Spleen (tissue), 11 donors: ENCODE measurements around the gene ZNF595. TPM values are rescaled to one million over a fixed set of nuclear protein-coding genes. Genes with fewer than 3 reads are reported as not detected.

Experiments used
- DNase-seq: peaks from one replicate; pipeline ENCODE4 v3.0.0-alpha.2; 2020
- H3K27ac ChIP-seq, 8 donors: fragments of 200-600 bp; sonication (generic) in 7 of 8; 1 replicate in 4 of 8; 2 replicates in 4 of 8; pipeline versions ENCODE4 v1.5.0 to v1.8.0; 2016 to 2021; ENCODE audit warnings: inconsistent platforms in 4 of 8, mild to moderate bottlenecking in 4 of 8, moderate library complexity in 1 of 8
- H3K27me3 ChIP-seq, 7 donors: fragments of 200-600 bp; sonication (generic) in 6 of 7; replicated peaks in 1 of 7; 1 replicate in 4 of 7; 2 replicates in 3 of 7; pipeline versions ENCODE4 v1.5.0 to v1.8.0; 2016 to 2021; ENCODE audit warnings: inconsistent platforms in 3 of 7, mild to moderate bottlenecking in 1 of 7
- H3K36me3 ChIP-seq, 6 donors: fragments of 200-600 bp; sonication (generic) in 5 of 6; 1 replicate in 4 of 6; 2 replicates in 2 of 6; pipeline versions ENCODE4 v1.5.0 to v1.8.0; 2016 to 2021; ENCODE audit warnings: inconsistent platforms in 2 of 6
- H3K4me1 ChIP-seq, 6 donors: fragments of 200-600 bp; sonication (generic) in 5 of 6; 1 replicate in 3 of 6; 2 replicates in 3 of 6; pipeline versions ENCODE4 v1.5.0 to v1.8.0; 2016 to 2021; ENCODE audit warnings: inconsistent platforms in 3 of 6
- H3K4me3 ChIP-seq, 8 donors: fragments of 200-600 bp; sonication (generic) in 7 of 8; 1 replicate in 4 of 8; 2 replicates in 4 of 8; pipeline versions ENCODE4 v1.5.0 to v1.8.0; 2016 to 2021; ENCODE audit warnings: inconsistent platforms in 4 of 8, mild to moderate bottlenecking in 4 of 8, moderate library complexity in 2 of 8
- H3K9me3 ChIP-seq, 8 donors: fragments of 200-600 bp; sonication (generic) in 7 of 8; 1 replicate in 4 of 8; 2 replicates in 4 of 8; pipeline versions ENCODE4 v1.5.0 to v1.8.0; 2016 to 2021; ENCODE audit warnings: inconsistent platforms in 4 of 8
- POLR2A ChIP-seq, 3 donors: fragments of 450-650 bp; IDR thresholded peaks; one replicate each; pipeline ENCODE4 v1.5.1; 2017; ENCODE audit warnings: antibody characterized with exemption in 3 of 3, mild to moderate bottlenecking in 1 of 3
- POLR2AphosphoS5 ChIP-seq, 3 donors: sonication (generic); formaldehyde crosslinking; IDR thresholded peaks; one replicate each; pipeline ENCODE4 v1.5.1; 2017; ENCODE audit warnings: antibody characterized with exemption in 3 of 3
- WGBS, 5 donors: extraction: QIAGEN DNeasy Blood & Tissue Kit in 3 of 5; methylation state at CpG; one replicate each; pipeline versions ENCODE4 v1.1.5 to v1.1.7; 2013 to 2018; 5-methylcytosine and 5-hydroxymethylcytosine counted together
- intact Hi-C: fragments of 100-400 bp; cut with DNase I; formaldehyde crosslinking; loops from one replicate; pipeline ENCODE4 v1.15.0; 2023; ENCODE audit warnings: low total_unique reads
- polyA plus RNA-seq, 3 donors: library from polyadenylated mRNA; stranded (reverse); fragments of 200-250 nt; gene quantifications; one replicate each; pipeline ENCODE4 v1.2.1, GENCODE V29; 2013
- total RNA-seq, 7 donors: library from RNA; depleted of rRNA in 3 of 7; stranded (reverse); fragments of >200 nt in 3 of 7; fragmentation: NEBNext Ultra II Directional in 4 of 7; extraction: Animal tissue kit (Norgen Biotek cat#: 25700) in 4 of 7; gene quantifications; one replicate each; pipeline versions ENCODE4 v1.1.0 to v1.2.1, GENCODE V29; 2016 to 2021
- TF ChIP-seq, protein P1 (sequence below), 11 experiments: fragments of 200-600 bp in 7 of 11; fragments of 450-650 bp in 4 of 11; sonication (generic) in 4 of 11; IDR thresholded peaks in 8 of 11; conservative IDR thresholded peaks in 3 of 11; 1 replicate in 7 of 11; 2 replicates in 4 of 11; pipeline versions ENCODE4 v1.4.0 to v1.8.0; 2016 to 2021; ENCODE audit warnings: antibody characterized with exemption in 11 of 11, inconsistent platforms in 4 of 11, mild to moderate bottlenecking in 1 of 11
- donor health status: healthy with polysubstance abuse.
- donor health status: DM: no; HTN: no; CAD: no; lungs with moderate emphysema.
- donor health status: DM: no; HTN: no; CAD: no.
- donor health status: Bipolar disorder and iron deficiency.
- donor health status: healthy.
- donor health status: DM: no; HTN: no; CAD: no.
- donor health status: DM: yes; HTN: yes; CAD: no.

The ZNF595 gene
- total and polyA plus RNA-seq, 10 donors = 2.9 to 55.9 (median 22.5) TPM

DNA sequence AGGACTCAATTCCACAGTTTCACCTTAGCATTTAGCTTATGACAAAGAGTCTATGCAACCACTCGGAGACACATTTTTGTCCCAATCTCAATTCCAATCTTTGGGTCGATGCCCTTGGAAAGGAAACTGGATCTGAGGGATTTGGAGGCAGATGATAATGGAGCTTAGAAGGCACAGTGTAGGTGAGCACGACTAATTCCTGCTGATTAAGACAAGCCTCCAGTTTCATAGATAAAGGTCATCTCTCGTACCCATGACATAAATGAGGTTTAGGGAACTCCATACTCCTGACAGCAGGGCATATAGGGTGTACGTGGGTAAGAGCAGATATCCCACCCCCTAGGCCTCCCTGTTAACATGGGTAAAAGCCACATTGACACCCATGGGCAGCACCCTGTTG lies 46.7 kb downstream of the ZNF595 start:
- intact Hi-C loops = no loop called here
- no peaks in the 10 kb centered on the region for H3K4me1 ChIP-seq
- H3K4me3 ChIP-seq = no peak overlapping the region
- no peak for TF ChIP-seq POLR2A (IDR thresholded peaks at IDR 0.05)
- no peak for TF ChIP-seq POLR2AphosphoS5 (IDR thresholded peaks at IDR 0.05)
- TF ChIP-seq, protein P1, sequence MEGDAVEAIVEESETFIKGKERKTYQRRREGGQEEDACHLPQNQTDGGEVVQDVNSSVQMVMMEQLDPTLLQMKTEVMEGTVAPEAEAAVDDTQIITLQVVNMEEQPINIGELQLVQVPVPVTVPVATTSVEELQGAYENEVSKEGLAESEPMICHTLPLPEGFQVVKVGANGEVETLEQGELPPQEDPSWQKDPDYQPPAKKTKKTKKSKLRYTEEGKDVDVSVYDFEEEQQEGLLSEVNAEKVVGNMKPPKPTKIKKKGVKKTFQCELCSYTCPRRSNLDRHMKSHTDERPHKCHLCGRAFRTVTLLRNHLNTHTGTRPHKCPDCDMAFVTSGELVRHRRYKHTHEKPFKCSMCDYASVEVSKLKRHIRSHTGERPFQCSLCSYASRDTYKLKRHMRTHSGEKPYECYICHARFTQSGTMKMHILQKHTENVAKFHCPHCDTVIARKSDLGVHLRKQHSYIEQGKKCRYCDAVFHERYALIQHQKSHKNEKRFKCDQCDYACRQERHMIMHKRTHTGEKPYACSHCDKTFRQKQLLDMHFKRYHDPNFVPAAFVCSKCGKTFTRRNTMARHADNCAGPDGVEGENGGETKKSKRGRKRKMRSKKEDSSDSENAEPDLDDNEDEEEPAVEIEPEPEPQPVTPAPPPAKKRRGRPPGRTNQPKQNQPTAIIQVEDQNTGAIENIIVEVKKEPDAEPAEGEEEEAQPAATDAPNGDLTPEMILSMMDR (IDR thresholded peaks at IDR 0.05 in 8 of 11, conservative IDR thresholded peaks at IDR 0.05 in 3 of 11) = no peak
- no peak for DNase-seq
- no peak overlapping the region for H3K27ac ChIP-seq
- peaks cover 0 to 3% (median 0%) of the 10 kb centered on the region in 6 donors for H3K36me3 ChIP-seq
- H3K27me3 ChIP-seq = no peaks in the 10 kb centered on the region
- peaks cover 20 to 100% (median 94%) of the 10 kb centered on the region in 8 donors for H3K9me3 ChIP-seq
- 82 to 88% (median 86%) methylated on average over 5 of the region's 5 CpGs for WGBS, 5 donors

DNA sequence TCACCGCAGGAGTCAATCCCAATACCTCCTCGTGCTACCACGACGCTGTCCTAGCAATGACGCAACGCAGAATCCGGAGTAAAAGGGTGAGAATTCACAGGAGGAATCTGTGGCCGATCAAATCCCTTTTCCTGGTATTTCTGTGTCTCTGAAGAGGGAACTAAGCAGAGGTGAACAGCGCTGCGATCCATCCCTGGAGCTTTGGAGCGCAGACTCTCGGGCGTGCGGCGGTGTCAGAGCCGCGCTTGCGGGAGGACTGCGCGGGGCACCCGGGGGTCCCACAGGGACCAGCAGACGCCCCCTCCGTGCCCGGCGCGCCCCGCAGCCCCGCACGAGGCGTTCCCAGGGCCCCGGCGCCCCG lies 53.9 kb downstream of the ZNF595 start:
- TF ChIP-seq POLR2AphosphoS5 (IDR thresholded peaks at IDR 0.05) = no peak
- TF ChIP-seq, protein P1 (IDR thresholded peaks at IDR 0.05 in 8 of 11, conservative IDR thresholded peaks at IDR 0.05 in 3 of 11) = no peak
- no peak for TF ChIP-seq POLR2A (IDR thresholded peaks at IDR 0.05)
- H3K27ac ChIP-seq = no peak overlapping the region
- H3K4me3 ChIP-seq = peak overlapping the region in 5 of 8 donors; percentile 3 to 55 (median 13)
- DNase-seq = no peak
- peaks cover 0 to 10% (median 3%) of the 10 kb centered on the region in 6 donors for H3K4me1 ChIP-seq
- H3K27me3 ChIP-seq = peaks cover 5 to 55% (median 29%) of the 10 kb centered on the region in 7 donors
- 20 to 44% (median 27%) methylated on average over 14 to 33 of the region's 33 CpGs for WGBS, 5 donors
- intact Hi-C loops = no loop called here
- peaks cover 0 to 13% (median 0%) of the 10 kb centered on the region in 6 donors for H3K36me3 ChIP-seq
- H3K9me3 ChIP-seq = peaks cover 0 to 97% (median 78%) of the 10 kb centered on the region in 8 donors

DNA sequence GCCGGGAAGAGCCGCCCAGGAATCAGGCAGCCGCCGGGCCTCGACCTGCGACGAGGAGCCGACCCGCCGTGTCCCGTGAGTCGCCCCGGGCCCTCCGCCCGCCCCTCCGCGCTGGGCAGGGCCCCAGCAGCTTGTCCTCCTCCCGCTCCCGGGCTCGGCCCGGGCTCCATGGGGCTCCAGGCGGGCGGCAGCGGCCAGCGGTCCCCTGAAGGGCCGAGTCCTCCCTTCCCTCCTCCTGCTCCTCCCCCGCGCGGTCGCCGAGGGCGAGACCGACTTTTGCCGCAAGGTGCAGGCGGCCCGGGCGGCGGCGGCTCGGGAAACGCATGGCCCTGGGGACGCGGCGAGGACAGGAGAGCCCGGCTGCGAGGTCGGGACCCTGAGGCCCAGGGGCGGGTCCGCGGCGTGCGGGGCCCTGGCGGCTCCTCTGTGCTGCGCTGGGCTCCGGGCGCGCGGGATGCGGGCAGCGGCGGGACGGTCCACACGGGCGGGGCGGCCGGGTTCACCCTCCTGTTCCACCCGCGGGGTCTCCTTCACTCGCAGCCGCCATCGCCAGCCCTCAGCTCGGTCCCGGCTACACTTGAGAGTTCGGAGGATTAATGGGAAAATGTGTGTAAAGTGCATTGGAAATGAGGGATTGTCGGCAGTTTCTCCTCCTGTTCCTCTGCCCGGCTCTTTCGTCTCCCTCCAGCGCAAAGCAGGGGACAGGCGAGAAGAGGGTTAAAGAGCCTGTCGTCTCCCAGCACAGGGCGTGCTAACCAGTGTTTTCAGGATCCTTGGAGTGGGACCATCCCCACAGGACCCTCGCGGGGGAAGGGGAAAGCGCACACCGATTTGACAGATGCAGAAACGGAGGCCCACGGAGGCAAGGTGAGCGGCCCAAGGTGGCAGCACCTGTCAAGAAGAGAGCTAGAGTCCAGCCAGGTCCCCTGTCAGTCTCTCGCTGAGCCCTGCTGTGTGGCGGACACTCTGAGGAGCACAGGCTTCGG lies 54.6 kb downstream of the ZNF595 start:
- intact Hi-C loops = no loop called here
- Histone ChIP-seq H3K36me3 (peaks cover 0 to 13% (median 0%) of the 10 kb centered on the region in 6 donors), H3K4me3 (peak overlapping the region in 6 of 8 donors; percentile 3 to 55 (median 14)), H3K27ac (no peak overlapping the region), H3K27me3 (peaks cover 5 to 55% (median 29%) of the 10 kb centered on the region in 7 donors), H3K9me3 (peaks cover 0 to 97% (median 71%) of the 10 kb centered on the region in 8 donors), H3K4me1 (peaks cover 0 to 10% (median 3%) of the 10 kb centered on the region in 6 donors)
- WGBS, 5 donors = 14 to 30% (median 17%) methylated on average over 34 to 91 of the region's 91 CpGs
- no peak for TF ChIP-seq POLR2A (IDR thresholded peaks at IDR 0.05)
- TF ChIP-seq, protein P1 (IDR thresholded peaks at IDR 0.05 in 8 of 11, conservative IDR thresholded peaks at IDR 0.05 in 3 of 11) = no peak
- no peak for TF ChIP-seq POLR2AphosphoS5 (IDR thresholded peaks at IDR 0.05)
- DNase-seq = peak; percentile 65

DNA sequence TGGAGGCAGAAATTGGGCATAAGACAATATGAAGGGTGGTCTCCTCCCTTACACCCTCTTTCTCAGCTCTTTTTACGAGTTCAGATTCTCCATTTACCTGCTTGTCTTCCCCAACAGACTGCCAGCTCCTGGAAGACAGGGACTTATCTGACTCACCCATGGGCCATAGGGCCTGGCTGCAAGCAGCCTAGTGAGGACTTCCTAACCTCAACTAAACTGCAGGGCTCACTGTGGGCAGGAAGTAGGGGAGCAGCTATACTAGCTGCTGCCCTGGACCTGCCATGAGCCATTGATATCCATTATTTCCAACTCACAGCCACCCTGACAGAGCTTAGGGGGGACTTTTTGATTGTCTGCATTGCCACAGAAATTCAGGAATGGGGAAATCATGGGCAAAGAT lies 59.6 kb downstream of the ZNF595 start:
- 59 to 82% (median 74%) methylated on average over 1 of the region's 1 CpG for WGBS, 5 donors
- H3K4me3 ChIP-seq = no peak overlapping the region
- TF ChIP-seq, protein P1 (IDR thresholded peaks at IDR 0.05 in 8 of 11, conservative IDR thresholded peaks at IDR 0.05 in 3 of 11) = no peak
- DNase-seq = no peak
- H3K27ac ChIP-seq = no peak overlapping the region
- peaks cover 0 to 30% (median 15%) of the 10 kb centered on the region in 7 donors for H3K27me3 ChIP-seq
- peaks cover 0 to 5% (median 0%) of the 10 kb centered on the region in 6 donors for H3K36me3 ChIP-seq
- H3K9me3 ChIP-seq = peaks cover 0 to 80% (median 48%) of the 10 kb centered on the region in 8 donors
- H3K4me1 ChIP-seq = peaks cover 0 to 4% (median 1%) of the 10 kb centered on the region in 6 donors
- intact Hi-C loops = no loop called here
